ENCODE measurements around the gene MTFR1L.

DNA sequence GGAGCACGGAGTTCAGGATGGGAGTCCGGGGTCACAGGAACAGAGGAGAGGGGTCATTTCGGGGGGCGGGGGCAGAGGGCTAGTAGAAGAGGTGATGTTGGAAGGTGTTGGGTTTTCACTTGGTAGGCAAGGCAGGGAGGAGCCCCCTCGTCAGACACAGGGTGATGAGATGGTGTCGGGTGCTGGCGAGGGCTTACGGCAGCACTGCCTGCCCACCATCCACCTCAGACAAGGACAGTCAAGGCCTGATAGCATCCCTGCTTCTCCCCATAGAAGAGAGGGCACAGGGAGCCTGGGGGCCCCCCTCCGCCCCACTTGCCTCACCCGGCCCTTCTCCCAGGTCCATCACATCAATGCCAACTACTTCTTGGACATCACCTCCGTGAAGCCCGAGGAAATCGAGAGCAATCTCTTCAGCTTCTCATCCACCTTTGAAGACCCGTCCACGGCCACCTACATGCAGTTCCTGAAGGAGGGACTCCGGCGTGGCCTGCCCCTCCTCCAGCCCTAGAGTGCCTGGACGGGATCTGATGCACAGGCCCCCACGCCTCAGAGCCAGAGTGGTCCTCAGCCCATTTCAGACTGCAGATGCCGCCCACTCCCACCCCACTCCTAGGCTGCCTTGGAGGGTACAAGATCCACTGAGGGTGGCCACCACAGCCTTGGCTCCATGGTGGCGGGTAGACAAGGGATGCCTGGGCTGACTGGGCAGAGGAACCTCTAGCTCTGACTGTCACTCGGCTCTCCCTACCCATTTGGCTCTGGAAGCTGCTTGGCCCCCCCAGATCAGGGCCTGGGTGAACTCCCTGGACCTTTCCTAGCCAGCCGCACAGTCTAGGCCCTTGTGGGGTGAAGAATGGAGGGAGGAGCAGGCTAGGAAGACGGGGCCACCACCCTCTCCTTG lies 4.3 kb upstream of the MTFR1L start:
- TF ChIP-seq, protein P1, sequence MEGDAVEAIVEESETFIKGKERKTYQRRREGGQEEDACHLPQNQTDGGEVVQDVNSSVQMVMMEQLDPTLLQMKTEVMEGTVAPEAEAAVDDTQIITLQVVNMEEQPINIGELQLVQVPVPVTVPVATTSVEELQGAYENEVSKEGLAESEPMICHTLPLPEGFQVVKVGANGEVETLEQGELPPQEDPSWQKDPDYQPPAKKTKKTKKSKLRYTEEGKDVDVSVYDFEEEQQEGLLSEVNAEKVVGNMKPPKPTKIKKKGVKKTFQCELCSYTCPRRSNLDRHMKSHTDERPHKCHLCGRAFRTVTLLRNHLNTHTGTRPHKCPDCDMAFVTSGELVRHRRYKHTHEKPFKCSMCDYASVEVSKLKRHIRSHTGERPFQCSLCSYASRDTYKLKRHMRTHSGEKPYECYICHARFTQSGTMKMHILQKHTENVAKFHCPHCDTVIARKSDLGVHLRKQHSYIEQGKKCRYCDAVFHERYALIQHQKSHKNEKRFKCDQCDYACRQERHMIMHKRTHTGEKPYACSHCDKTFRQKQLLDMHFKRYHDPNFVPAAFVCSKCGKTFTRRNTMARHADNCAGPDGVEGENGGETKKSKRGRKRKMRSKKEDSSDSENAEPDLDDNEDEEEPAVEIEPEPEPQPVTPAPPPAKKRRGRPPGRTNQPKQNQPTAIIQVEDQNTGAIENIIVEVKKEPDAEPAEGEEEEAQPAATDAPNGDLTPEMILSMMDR (IDR thresholded peaks at IDR 0.05), result no peak
- TF ChIP-seq POLR2AphosphoS5 (IDR thresholded peaks at IDR 0.05) (no peak), POLR2A (IDR thresholded peaks at IDR 0.05; ENCODE audit: low read depth) (no peak), EP300 (IDR thresholded peaks at IDR 0.05) (no peak)

Measured in esophagus muscularis mucosa (tissue), 4 donors.